Measurements from ENCODE around the gene RPS6KA5. TPM values are rescaled to one million over a fixed set of nuclear protein-coding genes. Genes with fewer than 3 reads are reported as not detected.

Gene RPS6KA5
- total RNA-seq, 1 experiment from 2014 or later: 8.6 TPM

GRCh38 chr14:91084516-91084915 is 24.1 kb upstream of the RPS6KA5 start:
- no TSS peak for BruUV-seq (replicated peaks)
- CTCF ChIA-PET: no interaction called here
- DNase-seq (no peak), ATAC-seq (no peak)
- Histone ChIP-seq H3K27ac (ENCODE audit: low read length) (no peak overlapping the region), H3K4me2 (ENCODE audit: low read length) (no peak overlapping the region), H3K9me3 (ENCODE audit: low read length) (no peaks in the 10 kb centered on the region), H3F3A (ENCODE audit: low read length, unreplicated experiment) (no peaks in the 10 kb centered on the region), H3K27me3 (ENCODE audit: low read length) (no peaks in the 10 kb centered on the region), H3K79me2 (ENCODE audit: low read length) (no peaks in the 10 kb centered on the region), H3K4me1 (ENCODE audit: insufficient read depth, low read length) (no peaks in the 10 kb centered on the region), H2AFZ (ENCODE audit: low read length) (no peak overlapping the region), H4K20me1 (ENCODE audit: low read length) (no peaks in the 10 kb centered on the region), H3K36me3 (ENCODE audit: low read depth, low read length) (no peaks in the 10 kb centered on the region), H3K4me3 (ENCODE audit: low read length) (no peak overlapping the region), H3K9me2 (replicated peaks; ENCODE audit: low read length) (no peaks in the 10 kb centered on the region), H3K9ac (ENCODE audit: low read length) (no peak overlapping the region)
- intact Hi-C loops (cut with micrococcal nuclease): no loop called here
- TF ChIP-seq EZH2phosphoT487 (IDR thresholded peaks at IDR 0.05; ENCODE audit: borderline replicate concordance, low read length) (no peak), EZH2 (IDR thresholded peaks at IDR 0.05; ENCODE audit: low read length, unreplicated experiment) (no peak)
- TF ChIP-seq, protein P1, sequence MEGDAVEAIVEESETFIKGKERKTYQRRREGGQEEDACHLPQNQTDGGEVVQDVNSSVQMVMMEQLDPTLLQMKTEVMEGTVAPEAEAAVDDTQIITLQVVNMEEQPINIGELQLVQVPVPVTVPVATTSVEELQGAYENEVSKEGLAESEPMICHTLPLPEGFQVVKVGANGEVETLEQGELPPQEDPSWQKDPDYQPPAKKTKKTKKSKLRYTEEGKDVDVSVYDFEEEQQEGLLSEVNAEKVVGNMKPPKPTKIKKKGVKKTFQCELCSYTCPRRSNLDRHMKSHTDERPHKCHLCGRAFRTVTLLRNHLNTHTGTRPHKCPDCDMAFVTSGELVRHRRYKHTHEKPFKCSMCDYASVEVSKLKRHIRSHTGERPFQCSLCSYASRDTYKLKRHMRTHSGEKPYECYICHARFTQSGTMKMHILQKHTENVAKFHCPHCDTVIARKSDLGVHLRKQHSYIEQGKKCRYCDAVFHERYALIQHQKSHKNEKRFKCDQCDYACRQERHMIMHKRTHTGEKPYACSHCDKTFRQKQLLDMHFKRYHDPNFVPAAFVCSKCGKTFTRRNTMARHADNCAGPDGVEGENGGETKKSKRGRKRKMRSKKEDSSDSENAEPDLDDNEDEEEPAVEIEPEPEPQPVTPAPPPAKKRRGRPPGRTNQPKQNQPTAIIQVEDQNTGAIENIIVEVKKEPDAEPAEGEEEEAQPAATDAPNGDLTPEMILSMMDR (conservative IDR thresholded peaks at IDR 0.05; ENCODE audit: low read depth, low read length): no peak
- POLR2A ChIA-PET (ENCODE audit: unreplicated experiment): no interaction called here

- H3K79me2 ChIP-seq (ENCODE audit: low read length): no peaks in the 10 kb centered on the region
- TF ChIP-seq EZH2 (IDR thresholded peaks at IDR 0.05; ENCODE audit: low read length, unreplicated experiment) (no peak), EZH2phosphoT487 (IDR thresholded peaks at IDR 0.05; ENCODE audit: borderline replicate concordance, low read length) (no peak)
- TF ChIP-seq, protein P1 (conservative IDR thresholded peaks at IDR 0.05; ENCODE audit: low read depth, low read length): no peak
- H3K9me2 ChIP-seq (replicated peaks; ENCODE audit: low read length): no peaks in the 10 kb centered on the region
- CTCF ChIA-PET: no interaction called here
- no peak overlapping the region for H2AFZ ChIP-seq (ENCODE audit: low read length)
- H4K20me1 ChIP-seq (ENCODE audit: low read length): no peaks in the 10 kb centered on the region
- H3K4me2 ChIP-seq (ENCODE audit: low read length): no peak overlapping the region
- H3F3A ChIP-seq (ENCODE audit: low read length, unreplicated experiment): no peaks in the 10 kb centered on the region
- H3K36me3 ChIP-seq (ENCODE audit: low read depth, low read length): no peaks in the 10 kb centered on the region
- POLR2A ChIA-PET (ENCODE audit: unreplicated experiment): no interaction called here
- DNase-seq (no peak), ATAC-seq (no peak)
- no peaks in the 10 kb centered on the region for H3K9me3 ChIP-seq (ENCODE audit: low read length)
- H3K4me3 ChIP-seq (ENCODE audit: low read length): no peak overlapping the region
- no peak overlapping the region for H3K9ac ChIP-seq (ENCODE audit: low read length)
- BruUV-seq (replicated peaks): no TSS peak
- no peaks in the 10 kb centered on the region for H3K4me1 ChIP-seq (ENCODE audit: insufficient read depth, low read length)
- intact Hi-C loops (cut with micrococcal nuclease): no loop called here
- H3K27ac ChIP-seq (ENCODE audit: low read length): no peak overlapping the region
- H3K27me3 ChIP-seq (ENCODE audit: low read length): no peaks in the 10 kb centered on the region
Observed at GRCh38 chr14:91082282-91082681, 21.8 kb upstream of the RPS6KA5 start.

GRCh38 chr14:91080071-91080470 is 19.6 kb upstream of the RPS6KA5 start:
- intact Hi-C loops (cut with micrococcal nuclease): no loop called here
- no peak overlapping the region for H3K9ac ChIP-seq (ENCODE audit: low read length)
- no peaks in the 10 kb centered on the region for H4K20me1 ChIP-seq (ENCODE audit: low read length)
- no peak overlapping the region for H2AFZ ChIP-seq (ENCODE audit: low read length)
- DNase-seq (no peak), ATAC-seq (no peak)
- H3K4me2 ChIP-seq (ENCODE audit: low read length): no peak overlapping the region
- H3K4me1 ChIP-seq (ENCODE audit: insufficient read depth, low read length): no peaks in the 10 kb centered on the region
- POLR2A ChIA-PET (ENCODE audit: unreplicated experiment): no interaction called here
- no peaks in the 10 kb centered on the region for H3K9me2 ChIP-seq (replicated peaks; ENCODE audit: low read length)
- CTCF ChIA-PET: no interaction called here
- H3F3A ChIP-seq (ENCODE audit: low read length, unreplicated experiment): no peaks in the 10 kb centered on the region
- H3K9me3 ChIP-seq (ENCODE audit: low read length): no peaks in the 10 kb centered on the region
- H3K36me3 ChIP-seq (ENCODE audit: low read depth, low read length): no peaks in the 10 kb centered on the region
- H3K27me3 ChIP-seq (ENCODE audit: low read length): no peaks in the 10 kb centered on the region
- no peaks in the 10 kb centered on the region for H3K79me2 ChIP-seq (ENCODE audit: low read length)
- no peak overlapping the region for H3K27ac ChIP-seq (ENCODE audit: low read length)
- no TSS peak for BruUV-seq (replicated peaks)
- TF ChIP-seq EZH2 (IDR thresholded peaks at IDR 0.05; ENCODE audit: low read length, unreplicated experiment): no peak
- no peak for TF ChIP-seq EZH2phosphoT487 (IDR thresholded peaks at IDR 0.05; ENCODE audit: borderline replicate concordance, low read length)
- TF ChIP-seq, protein P1 (conservative IDR thresholded peaks at IDR 0.05; ENCODE audit: low read depth, low read length): no peak
- H3K4me3 ChIP-seq (ENCODE audit: low read length): no peak overlapping the region

Measured in PC-3 (cell line).